A673 (cell line): Measurements from ENCODE around the gene VWA1. TPM values are rescaled to one million over a fixed set of nuclear protein-coding genes. Genes with fewer than 3 reads are reported as not detected.

Experiments used
- BruUV-seq: library from RNA; stranded (reverse); fragments of 400-500 nt; replicated peaks from 2 replicates; lab custom pipeline; 2021; lab: Mats Ljungman, UMichigan
- CTCF ChIA-PET: fragments of 300-600 bp; sonication (Branson Sonifier 250); formaldehyde crosslinking; loops from one replicate; lab custom pipeline; 2022; ENCODE audit warnings: antibody characterized with exemption; lab: Charles Lee
- POLR2A ChIA-PET: fragments of 300-600 bp; sonication (Branson Sonifier 250); formaldehyde crosslinking; loops from one replicate; lab custom pipeline; 2022; ENCODE audit warnings: antibody characterized with exemption; ENCODE audit not compliant: low non-redundant PET; lab: Charles Lee
- DNase-seq: peaks from one replicate; pipeline ENCODE4 v3.0.0-alpha.2; 2015; ENCODE audit warnings: low spot score
- H3K27ac ChIP-seq: fragments of 200-600 bp; sonication (generic); 2 replicates; pipeline ENCODE4 v1.5.1; 2016; ENCODE audit warnings: mixed run types, low read depth, mild to moderate bottlenecking, mixed read lengths, antibody characterized with exemption, low read length; ENCODE audit not compliant: poor library complexity, severe bottlenecking
- H3K27me3 ChIP-seq: fragments of 200-600 bp; sonication (generic); replicated peaks from 2 replicates; pipeline ENCODE4 v1.6.1; 2017; ENCODE audit warnings: mixed run types, low read depth, mild to moderate bottlenecking, mixed read lengths, antibody characterized with exemption, low read length; ENCODE audit not compliant: insufficient read depth, poor library complexity
- H3K36me3 ChIP-seq: fragments of 200-600 bp; sonication (generic); 2 replicates; pipeline ENCODE4 v1.6.1; 2016; ENCODE audit warnings: mixed run types, mild to moderate bottlenecking, mixed read lengths, antibody characterized with exemption, low read length; ENCODE audit not compliant: insufficient read depth, poor library complexity, severe bottlenecking
- H3K4me1 ChIP-seq: fragments of 200-600 bp; sonication (generic); 2 replicates; pipeline ENCODE4 v1.6.1; 2017; ENCODE audit warnings: mixed run types, mild to moderate bottlenecking, mixed read lengths, antibody characterized with exemption, low read length; ENCODE audit not compliant: insufficient read depth, poor library complexity, severe bottlenecking
- H3K4me3 ChIP-seq: fragments of 200-600 bp; sonication (generic); 2 replicates; pipeline ENCODE4 v1.5.1; 2016; ENCODE audit warnings: low read depth, mixed run types, mild to moderate bottlenecking, mixed read lengths, low read length; ENCODE audit not compliant: poor library complexity, severe bottlenecking
- H3K9me3 ChIP-seq: fragments of 200-600 bp; sonication (generic); 2 replicates; pipeline ENCODE4 v1.6.1; 2016; ENCODE audit warnings: mixed run types, low read depth, mild to moderate bottlenecking, mixed read lengths, antibody characterized with exemption, low read length; ENCODE audit not compliant: poor library complexity, severe bottlenecking
- CTCF ChIP-seq: fragments of 300-800, 200-600 bp; sonication (generic); conservative IDR thresholded peaks from 2 replicates; pipeline ENCODE4 v1.5.1; 2017; ENCODE audit warnings: low read depth, mild to moderate bottlenecking, antibody characterized with exemption, low read length, moderate library complexity, mixed read lengths
- EZH2 ChIP-seq: fragments of 200-600 bp; sonication (generic); IDR thresholded peaks from 2 replicates; pipeline ENCODE4 v1.6.1; 2017; ENCODE audit warnings: borderline replicate concordance, low read depth, mild to moderate bottlenecking, mixed read lengths, antibody characterized with exemption, low read length; ENCODE audit not compliant: poor library complexity, severe bottlenecking
- intact Hi-C: fragments of 100-400 bp; cut with micrococcal nuclease; formaldehyde crosslinking; loops from one replicate; pipeline ENCODE4 v1.10.0; 2022; ENCODE audit not compliant: unreplicated experiment
- total RNA-seq: library from RNA; stranded (reverse); gene quantifications from 2 replicates; pipeline ENCODE4 v1.2.3, GENCODE V29; 2021

Gene VWA1
- total RNA-seq, 1 experiment from 2014 or later = 0.92 TPM

DNA sequence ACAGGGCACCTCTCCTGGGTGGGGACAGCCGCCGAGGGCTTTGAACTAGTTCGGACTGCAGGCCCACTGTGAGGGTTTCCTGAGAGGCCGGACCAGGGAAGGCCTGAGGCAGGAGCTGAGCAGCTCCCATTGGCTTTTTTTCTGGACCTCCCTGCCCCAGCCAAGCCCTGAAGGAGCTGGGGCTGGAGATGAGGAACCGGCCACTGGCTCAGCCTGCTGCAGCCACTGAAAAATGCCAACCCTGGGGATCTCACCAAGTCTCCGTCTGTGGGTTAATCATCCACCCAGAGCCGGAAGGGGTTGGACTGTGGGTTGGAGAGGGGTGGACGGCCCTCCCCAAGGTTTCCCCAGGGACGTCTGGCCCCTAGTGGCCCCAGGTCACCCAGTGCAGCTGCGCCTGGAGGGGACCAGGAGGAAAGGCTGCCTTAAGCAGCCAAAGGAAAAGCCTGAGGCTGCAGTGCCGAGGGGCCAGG, 2.5 kb downstream of the VWA1 start:
- H3K27ac ChIP-seq = no peak overlapping the region
- TF ChIP-seq CTCF (no peak), EZH2 (no peak)
- no peak for DNase-seq
- ChIA-PET POLR2A (no interaction called here), CTCF (no interaction called here)
- no peak overlapping the region for H3K4me3 ChIP-seq
- BruUV-seq = no TSS peak
- intact Hi-C loops = no loop called here
- H3K27me3 ChIP-seq = no peaks in the 10 kb centered on the region
- no peaks in the 10 kb centered on the region for H3K36me3 ChIP-seq
- peaks cover 11% of the 10 kb centered on the region for H3K4me1 ChIP-seq
- H3K9me3 ChIP-seq = no peaks in the 10 kb centered on the region

- H3K27me3 ChIP-seq = no peaks in the 10 kb centered on the region
- H3K4me1 ChIP-seq = peaks cover 11% of the 10 kb centered on the region
- no peaks in the 10 kb centered on the region for H3K9me3 ChIP-seq
- H3K36me3 ChIP-seq = no peaks in the 10 kb centered on the region
- CTCF ChIA-PET = no interaction called here
- H3K27ac ChIP-seq = no peak overlapping the region
- POLR2A ChIA-PET = no interaction called here
- no peak overlapping the region for H3K4me3 ChIP-seq
- DNase-seq = no peak
- BruUV-seq = no TSS peak
- intact Hi-C loops = no loop called here
- TF ChIP-seq CTCF (no peak), EZH2 (no peak)
Measured at GRCh38 chr1:1438531-1439381, 3.3 kb downstream of the VWA1 start.

DNA sequence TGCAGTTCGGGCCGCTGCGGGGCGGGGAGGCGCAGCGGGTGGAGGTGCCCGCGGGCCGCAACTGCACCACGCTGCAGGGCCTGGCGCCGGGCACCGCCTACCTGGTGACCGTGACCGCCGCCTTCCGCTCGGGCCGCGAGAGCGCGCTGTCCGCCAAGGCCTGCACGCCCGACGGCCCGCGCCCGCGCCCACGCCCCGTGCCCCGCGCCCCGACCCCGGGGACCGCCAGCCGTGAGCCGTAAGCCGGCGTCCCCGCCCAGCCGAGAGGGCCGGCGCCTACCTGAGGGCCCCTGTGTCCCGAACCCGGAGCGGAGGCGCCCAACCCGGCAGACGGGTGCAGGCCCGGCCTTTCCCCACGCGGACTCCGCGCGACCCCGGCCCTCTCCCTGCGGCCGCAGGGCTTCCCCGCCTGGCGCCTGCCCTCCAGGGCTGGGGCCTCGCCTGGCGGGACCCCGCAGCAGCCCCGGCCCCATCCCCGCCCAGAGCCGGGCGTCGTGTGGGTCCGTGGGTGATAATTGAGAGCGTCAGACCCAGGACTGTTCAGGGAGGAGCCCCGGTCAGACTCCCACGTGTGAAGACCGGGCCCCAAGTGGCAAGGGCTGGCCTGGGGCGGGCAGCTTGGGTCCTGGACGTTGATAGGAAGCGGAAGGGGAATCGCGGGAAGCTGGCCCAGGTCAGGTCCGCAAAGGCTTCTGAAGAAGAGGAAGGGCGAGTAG, 4.2 kb downstream of the VWA1 start:
- intact Hi-C loops = no loop called here
- Histone ChIP-seq H3K9me3 (no peaks in the 10 kb centered on the region), H3K27ac (no peak overlapping the region), H3K4me1 (peaks cover 6% of the 10 kb centered on the region), H3K36me3 (no peaks in the 10 kb centered on the region), H3K4me3 (no peak overlapping the region), H3K27me3 (no peaks in the 10 kb centered on the region)
- TF ChIP-seq EZH2 = no peak
- no peak for TF ChIP-seq CTCF
- CTCF ChIA-PET = no interaction called here
- no peak for DNase-seq
- no TSS peak for BruUV-seq
- POLR2A ChIA-PET = no interaction called here
